Gastrocnemius medialis (tissue), 4 donors: ENCODE measurements around the gene PLA2G2E. TPM values are rescaled to one million over a fixed set of nuclear protein-coding genes. Genes with fewer than 3 reads are reported as not detected.

ENCODE experiments used
- ATAC-seq, 2 donors: fragments of 150-250 bp; one replicate each; pipeline ENCODE4 v1.9.1; 2016
- DNase-seq, 2 donors: peaks; one replicate each; pipeline ENCODE4 v3.0.0-alpha.2; 2019
- H3K27ac ChIP-seq, 4 donors: fragments of 200-600 bp; sonication (generic); 1 replicate in 1 of 4; 2 replicates in 3 of 4; pipeline ENCODE4 v1.5.1; 2016 to 2018; ENCODE audit warnings: mild to moderate bottlenecking in 2 of 4, moderate library complexity in 1 of 4
- H3K27me3 ChIP-seq, 3 donors: fragments of 200-600 bp; sonication (generic) in 2 of 3; 1 replicate in 1 of 3; 2 replicates in 2 of 3; pipeline versions ENCODE4 v1.5.1 to v1.6.0; 2016 to 2019; ENCODE audit warnings: mild to moderate bottlenecking in 1 of 3, moderate library complexity in 1 of 3
- H3K36me3 ChIP-seq, 2 donors: fragments of 200-600 bp; sonication (generic) in 1 of 2; one replicate each; pipeline ENCODE4 v1.5.1; 2017 to 2018
- H3K4me1 ChIP-seq, 2 donors: fragments of 200-600 bp; sonication (generic) in 1 of 2; one replicate each; pipeline ENCODE4 v1.5.1; 2016 to 2017; ENCODE audit warnings: mild to moderate bottlenecking in 2 of 2
- H3K4me3 ChIP-seq, 4 donors: fragments of 200-600 bp; sonication (generic) in 3 of 4; 1 replicate in 1 of 4; 2 replicates in 3 of 4; pipeline ENCODE4 v1.5.1; 2016 to 2019; ENCODE audit warnings: mild to moderate bottlenecking in 2 of 4
- H3K9me3 ChIP-seq, 3 donors: fragments of 200-600 bp; sonication (generic) in 2 of 3; 1 replicate in 1 of 3; 2 replicates in 2 of 3; pipeline ENCODE4 v1.5.1; 2016 to 2019
- CTCF ChIP-seq, 5 experiments: fragments of 450-650 bp in 3 of 5; fragments of 200-600 bp in 2 of 5; sonication (generic) in 2 of 5; IDR thresholded peaks in 4 of 5; conservative IDR thresholded peaks in 1 of 5; 1 replicate in 4 of 5; 2 replicates in 1 of 5; pipeline ENCODE4 v1.5.1; 2016 to 2019; ENCODE audit warnings: antibody characterized with exemption in 5 of 5, mild to moderate bottlenecking in 3 of 5, moderate library complexity in 3 of 5
- POLR2A ChIP-seq, 2 donors: fragments of 450-650 bp; IDR thresholded peaks; one replicate each; pipeline ENCODE4 v1.6.1; 2017; ENCODE audit warnings: antibody characterized with exemption in 2 of 2, mild to moderate bottlenecking in 2 of 2, moderate library complexity in 2 of 2
- in situ Hi-C, 4 donors: fragments of 200-750 bp; cut with MboI; loops; one replicate each; pipeline versions ENCODE4 v1.15.0 to v1.8.0; 2017; ENCODE audit warnings: low sequenced_read_pairs in 4 of 4
- intact Hi-C: fragments of 100-400 bp; cut with DNase I; formaldehyde crosslinking; loops from one replicate; pipeline ENCODE4 v1.15.1; 2023; ENCODE audit warnings: low total_unique reads
- total RNA-seq, 4 donors: library from RNA; depleted of rRNA; stranded (reverse); fragments of >200 nt; gene quantifications; one replicate each; pipeline versions ENCODE4 v1.1.0 to v1.2.3, GENCODE V29; 2016

The PLA2G2E gene
- total RNA-seq, 4 donors from 2014 or later, result not detected

GRCh38 chr1:19879227-19879626 lies 44.2 kb downstream of the PLA2G2E start:
- intact Hi-C loops (no loop called here), in situ Hi-C loops (no loop called here)
- DNase-seq, result no peak
- TF ChIP-seq CTCF (IDR thresholded peaks at IDR 0.05 in 4 of 5, conservative IDR thresholded peaks at IDR 0.05 in 1 of 5) (no peak), POLR2A (IDR thresholded peaks at IDR 0.05) (no peak)
- Histone ChIP-seq H3K4me3 (no peak overlapping the region), H3K4me1 (peaks cover 10 to 15% of the 10 kb centered on the region in 2 donors), H3K9me3 (no peaks in the 10 kb centered on the region), H3K36me3 (no peaks in the 10 kb centered on the region), H3K27me3 (no peaks in the 10 kb centered on the region), H3K27ac (no peak overlapping the region)
- ATAC-seq, result no peak

- intact Hi-C loops (no loop called here), in situ Hi-C loops (no loop called here)
- Histone ChIP-seq H3K4me1 (peaks cover 6 to 9% of the 10 kb centered on the region in 2 donors), H3K27me3 (no peaks in the 10 kb centered on the region), H3K36me3 (no peaks in the 10 kb centered on the region), H3K9me3 (no peaks in the 10 kb centered on the region), H3K27ac (no peak overlapping the region), H3K4me3 (no peak overlapping the region)
- TF ChIP-seq CTCF (IDR thresholded peaks at IDR 0.05 in 4 of 5, conservative IDR thresholded peaks at IDR 0.05 in 1 of 5) (no peak), POLR2A (IDR thresholded peaks at IDR 0.05) (no peak)
- ATAC-seq, result no peak
- no peak for DNase-seq
These were observed 44.8 kb downstream of the PLA2G2E start for GRCh38 chr1:19878637-19878985.

- intact Hi-C loops, result no loop called here
- ATAC-seq (no peak), DNase-seq (no peak)
- in situ Hi-C loops, result no loop called here
- no peaks in the 10 kb centered on the region for H3K27me3 ChIP-seq
- no peaks in the 10 kb centered on the region for H3K9me3 ChIP-seq
- no peaks in the 10 kb centered on the region for H3K36me3 ChIP-seq
- no peak for TF ChIP-seq POLR2A (IDR thresholded peaks at IDR 0.05)
- no peak for TF ChIP-seq CTCF (IDR thresholded peaks at IDR 0.05 in 4 of 5, conservative IDR thresholded peaks at IDR 0.05 in 1 of 5)
- H3K27ac ChIP-seq, result no peak overlapping the region
- no peak overlapping the region for H3K4me3 ChIP-seq
- H3K4me1 ChIP-seq, result peaks cover under 1 to 3% of the 10 kb centered on the region in 2 donors
These were observed 45.4 kb downstream of the PLA2G2E start for GRCh38 chr1:19877821-19878636.

GRCh38 chr1:19877181-19877750 lies 46.2 kb downstream of the PLA2G2E start:
- in situ Hi-C loops, result no loop called here
- Histone ChIP-seq H3K4me3 (no peak overlapping the region), H3K27ac (no peak overlapping the region)

More at GRCh38 chr1:19877181-19877750, 46.2 kb downstream of the PLA2G2E start:
- Histone ChIP-seq H3K9me3 (no peaks in the 10 kb centered on the region), H3K4me1 (no peaks in the 10 kb centered on the region), H3K36me3 (no peaks in the 10 kb centered on the region), H3K27me3 (no peaks in the 10 kb centered on the region)
- no peak for TF ChIP-seq CTCF (IDR thresholded peaks at IDR 0.05 in 4 of 5, conservative IDR thresholded peaks at IDR 0.05 in 1 of 5)
- no peak for TF ChIP-seq POLR2A (IDR thresholded peaks at IDR 0.05)
- intact Hi-C loops, result no loop called here
- ATAC-seq (no peak), DNase-seq (no peak)
